Measurements from ENCODE around the gene NPAS2. TPM values are rescaled to one million over a fixed set of nuclear protein-coding genes. Genes with fewer than 3 reads are reported as not detected.

NPAS2 gene
- total and polyA plus RNA-seq, 2 donors (not counting 3 experiments of a cell fraction or from before 2014, with no cell fraction given) = 29.0 to 53.9 TPM

GRCh38 chr2:100856732-100857131 is 36.8 kb downstream of the NPAS2 start:
- DNase-seq (ENCODE audit: low read depth, low spot score) (no peak), FAIRE-seq (no peak)
- Histone ChIP-seq H3K79me2 (ENCODE audit: control insufficient read depth, insufficient read depth, low read length) (peaks cover 32% of the 10 kb centered on the region), H3K9me3 (replicated peaks; ENCODE audit: control insufficient read depth, insufficient read depth, low read length) (no peaks in the 10 kb centered on the region), H3K9me1 (replicated peaks; ENCODE audit: control insufficient read depth, extremely low read depth, insufficient read depth, low read length) (no peaks in the 10 kb centered on the region), H2AFZ (ENCODE audit: low read depth, low read length) (no peak overlapping the region), H3K4me2 (ENCODE audit: insufficient read depth, low read length) (no peak overlapping the region), H3K4me3 (replicated peaks in 1 of 3; ENCODE audit: insufficient read depth in 1 of 3, low read depth in 1 of 3, low read length in 3 of 3) (no peak overlapping the region), H3K9ac (replicated peaks; ENCODE audit: extremely low read depth, insufficient read depth, low read length) (no peak overlapping the region), H3K27ac (ENCODE audit: insufficient read depth, low read depth, low read length) (no peak overlapping the region), H3K36me3 (ENCODE audit: control insufficient read depth in 2 of 2, extremely low read depth in 1 of 2, insufficient read depth in 2 of 2, low read length in 2 of 2) (peaks cover 0 to 2% of the 10 kb centered on the region in 2 experiments), H3K27me3 (ENCODE audit: control insufficient read depth in 2 of 2, insufficient read depth in 2 of 2, low read length in 2 of 2) (no peaks in the 10 kb centered on the region), H3K4me1 (ENCODE audit: control insufficient read depth, extremely low read depth, insufficient read depth, low read length) (peaks cover 14% of the 10 kb centered on the region), H4K20me1 (replicated peaks; ENCODE audit: control insufficient read depth, extremely low read depth, insufficient read depth, low read length) (no peaks in the 10 kb centered on the region)
- dilution Hi-C loops (cut with MboI; ENCODE audit: extremely low pct_ligation_motif_present, low sequenced_read_pairs) (no loop called here), intact Hi-C loops (cut with micrococcal nuclease) (no loop called here)
- CTCF ChIA-PET = interaction anchor here (1.4 to 2.2 kb wide), 5 partner anchors 9 to 126 kb away, joined by 3 to 8 read pairs (median 5); no protein-coding TSS in a partner anchor
- no TSS peak for BruUV-seq (replicated peaks)
- TF ChIP-seq POLR2AphosphoS5 (IDR thresholded peaks at IDR 0.05; ENCODE audit: insufficient read depth, low read depth, low read length) = no peak
- no peak for TF ChIP-seq MYC (IDR thresholded peaks at IDR 0.05; ENCODE audit: low read depth, low read length)
- TF ChIP-seq FOS (IDR thresholded peaks at IDR 0.05; ENCODE audit: borderline replicate concordance, insufficient read depth, low read length) = no peak
- no peak for TF ChIP-seq MAX (IDR thresholded peaks at IDR 0.05; ENCODE audit: insufficient read depth, insufficient read length)
- no peak for TF ChIP-seq JUN (IDR thresholded peaks at IDR 0.05; ENCODE audit: borderline replicate concordance, insufficient read depth, insufficient read length, low read depth)
- TF ChIP-seq POLR2A (IDR thresholded peaks at IDR 0.05; ENCODE audit: low read depth, low read length) = no peak
- TF ChIP-seq CTCF (IDR thresholded peaks at IDR 0.05; ENCODE audit: extremely low read depth in 1 of 2, insufficient read depth in 1 of 2, low read depth in 1 of 2, low read length in 2 of 2) = no peak
- TF ChIP-seq GATA2 (IDR thresholded peaks at IDR 0.05; ENCODE audit: insufficient read depth, insufficient read length, low read depth, low read length) = no peak
- TF ChIP-seq EZH2 (IDR thresholded peaks at IDR 0.05; ENCODE audit: borderline replicate concordance, low read depth, low read length, severe bottlenecking) = no peak
- POLR2A ChIA-PET = interaction anchor here (0.7 kb wide), 1 partner anchor 19 kb away, joined by 5 read pairs; no protein-coding TSS in a partner anchor
